Measurements from ENCODE around the gene RBP3.

The RBP3 gene

DNA sequence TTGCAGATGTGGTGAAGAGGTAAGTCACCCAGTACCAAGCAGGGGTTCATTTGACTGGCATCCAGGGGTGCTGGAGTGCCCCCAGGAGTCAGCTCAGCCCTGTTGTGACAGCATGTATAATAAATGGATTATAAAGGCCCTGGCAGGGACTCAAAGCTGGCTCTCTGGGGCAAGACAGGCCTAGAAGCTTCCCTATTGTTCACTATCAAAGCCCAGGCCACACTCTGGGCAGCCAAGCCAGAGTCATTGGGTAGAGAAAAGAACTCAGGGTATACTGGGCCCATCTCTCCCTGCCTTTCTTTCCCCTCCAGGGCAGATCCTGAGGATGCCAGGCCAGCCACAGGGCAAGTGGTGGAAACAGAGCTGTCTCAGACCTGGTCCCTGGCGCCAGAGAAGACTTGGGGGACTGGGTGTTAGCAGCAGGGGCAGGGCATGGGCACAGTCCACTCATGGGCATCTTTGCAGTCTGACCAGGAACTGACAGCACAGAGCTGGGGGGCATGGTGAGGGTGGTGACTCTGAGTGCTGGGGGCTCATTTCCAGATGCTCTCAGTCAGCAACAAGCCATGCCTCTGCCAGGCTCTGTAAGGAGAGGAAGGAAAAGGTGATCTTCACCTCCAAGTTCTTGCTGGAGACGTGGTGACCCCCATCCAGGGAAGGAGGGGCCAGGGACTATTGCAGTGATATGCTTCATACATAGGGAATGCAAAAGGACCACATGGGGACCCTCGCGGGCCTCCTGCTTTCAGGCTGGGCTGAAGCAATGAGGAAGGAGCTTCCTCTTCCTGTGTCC lies 11.7 kb downstream of the RBP3 start:
- DNase-seq: no peak

DNA sequence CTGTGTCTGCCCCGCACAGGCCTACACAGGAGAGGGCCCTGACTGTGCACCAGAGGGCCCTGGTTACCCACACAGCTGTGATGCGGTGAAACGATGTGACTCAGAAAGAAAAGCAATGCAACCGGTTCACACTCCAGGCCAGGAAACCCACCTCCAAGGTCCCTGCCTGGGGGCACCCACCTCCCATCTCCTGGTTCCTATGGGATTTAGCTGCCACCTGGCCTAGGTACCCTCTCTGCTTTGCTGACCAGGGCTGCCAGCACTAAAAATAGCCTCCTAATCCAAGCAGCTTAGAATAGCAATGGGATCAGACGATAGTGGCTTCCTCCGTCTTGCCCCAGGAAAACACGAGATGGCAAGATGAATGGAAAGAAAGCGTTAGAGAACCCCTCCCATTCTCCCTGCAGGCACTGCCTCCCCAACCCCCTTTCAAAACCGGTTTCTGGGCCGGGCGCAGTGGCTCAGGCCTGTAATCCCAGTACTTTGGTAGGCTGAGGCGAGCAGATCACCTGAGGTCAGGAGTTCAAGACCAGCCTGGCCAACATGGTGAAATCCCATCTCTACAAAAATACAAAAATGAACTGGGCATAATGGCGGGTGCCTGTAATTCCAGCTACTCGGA lies 12.4 kb downstream of the RBP3 start:
- DNase-seq: no peak

- DNase-seq: peak; percentile 12
Measured at GRCh38 chr10:47361293-47361692, 13.1 kb downstream of the RBP3 start.

GRCh38 chr10:47362199-47362598 lies 14.0 kb downstream of the RBP3 start:
- DNase-seq: no peak

DNA sequence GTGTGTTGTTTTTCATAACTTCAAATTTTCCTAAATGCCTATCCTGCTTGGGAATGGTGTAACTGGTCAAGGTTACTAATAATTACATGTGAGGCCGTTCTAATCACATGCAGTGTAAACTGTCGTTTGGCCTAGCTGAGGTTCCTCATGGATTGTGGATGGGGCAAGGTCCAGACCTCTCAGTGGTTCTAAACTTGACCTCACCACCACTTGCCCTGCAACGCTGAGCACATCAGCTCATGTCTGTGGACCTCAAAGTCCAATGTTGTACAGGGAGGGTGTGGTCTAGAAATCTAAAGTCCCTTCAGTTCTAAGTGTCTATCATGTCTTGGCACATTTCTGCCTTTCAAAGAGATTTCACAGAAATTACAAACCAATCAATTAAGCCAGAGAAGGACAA lies 15.6 kb downstream of the RBP3 start:
- no peak for DNase-seq

DNA sequence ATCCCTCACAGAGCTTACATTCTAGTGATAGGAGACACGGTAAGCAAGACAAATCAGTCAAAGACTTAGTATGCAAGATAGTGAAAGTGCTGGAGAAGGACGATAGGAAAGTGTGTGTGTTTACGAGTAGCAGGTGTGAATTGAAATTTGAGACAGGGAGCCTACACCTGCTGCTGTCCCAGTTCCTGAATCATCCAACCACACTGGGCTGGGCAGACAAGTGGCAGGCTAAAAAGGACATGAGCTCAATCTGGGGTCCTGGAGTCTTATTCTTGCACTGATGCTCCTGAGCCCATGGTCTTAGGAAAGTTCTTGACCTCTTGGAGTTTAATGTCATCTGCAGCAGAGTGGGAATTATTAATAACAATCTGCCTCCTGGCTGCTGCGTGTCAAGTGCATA lies 16.2 kb downstream of the RBP3 start:
- no peak for DNase-seq

- DNase-seq: no peak
Measured at GRCh38 chr10:47364911-47365310, 16.7 kb downstream of the RBP3 start.

- no peak for DNase-seq
Measured at GRCh38 chr10:47365431-47366180, 17.4 kb downstream of the RBP3 start.

- DNase-seq: no peak
Measured at GRCh38 chr10:47366181-47366631, 18.0 kb downstream of the RBP3 start.

- no peak for DNase-seq
Measured at GRCh38 chr10:47366731-47367460, 18.7 kb downstream of the RBP3 start.

DNA sequence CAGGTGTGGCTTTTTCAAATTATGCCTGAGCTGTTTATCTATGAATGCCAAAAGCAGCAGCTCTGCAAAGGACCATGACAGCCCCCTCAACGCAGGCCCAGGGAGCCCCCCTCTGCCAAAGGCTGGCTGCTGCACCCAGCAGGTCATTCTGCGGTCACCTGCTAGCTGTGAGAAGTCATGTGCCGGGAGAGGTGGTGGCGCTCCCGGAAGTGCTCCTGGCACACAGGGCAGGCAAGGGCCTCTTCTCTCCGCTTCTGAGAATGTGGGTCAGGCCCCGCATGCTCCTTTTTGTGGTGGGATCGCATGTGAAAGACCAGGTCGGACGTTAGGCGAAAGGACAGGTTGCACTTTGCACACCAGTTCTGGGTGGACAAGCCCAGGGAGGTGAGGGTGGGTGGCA lies 19.5 kb downstream of the RBP3 start:
- DNase-seq: no peak

GRCh38 chr10:47368431-47369180 lies 20.4 kb downstream of the RBP3 start:
- no peak for DNase-seq

DNA sequence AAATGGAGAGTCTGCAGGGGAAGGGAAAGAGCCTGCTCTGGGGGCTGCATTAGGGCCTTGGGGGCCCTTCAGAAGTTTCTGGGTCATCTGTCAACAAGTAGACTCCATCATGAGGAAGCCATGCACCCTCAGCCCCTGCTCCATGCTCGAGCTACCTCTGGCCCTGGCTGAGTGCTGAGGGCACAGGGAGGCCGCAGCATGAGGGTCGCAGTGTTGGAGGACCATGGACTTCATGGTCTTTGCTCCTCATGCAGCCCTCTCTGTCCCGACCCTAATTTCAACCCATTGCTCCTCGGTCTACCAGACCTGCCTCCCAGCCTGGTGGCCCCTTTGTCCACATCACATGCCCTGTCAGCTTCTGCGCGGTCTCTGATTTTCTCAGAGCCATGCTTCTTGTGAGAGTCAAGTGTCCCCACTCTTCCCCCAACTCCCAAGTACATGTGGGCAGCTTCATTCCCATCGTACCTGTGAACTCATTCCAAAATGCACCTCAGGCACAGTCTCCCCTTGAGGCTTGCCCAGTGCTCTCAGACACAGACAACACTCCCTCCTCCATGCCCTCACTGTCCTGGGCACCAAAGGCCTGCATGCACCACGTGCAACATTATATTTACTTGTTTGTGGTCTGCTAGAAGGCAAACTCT lies 21.2 kb downstream of the RBP3 start:
- DNase-seq: no peak

DNA sequence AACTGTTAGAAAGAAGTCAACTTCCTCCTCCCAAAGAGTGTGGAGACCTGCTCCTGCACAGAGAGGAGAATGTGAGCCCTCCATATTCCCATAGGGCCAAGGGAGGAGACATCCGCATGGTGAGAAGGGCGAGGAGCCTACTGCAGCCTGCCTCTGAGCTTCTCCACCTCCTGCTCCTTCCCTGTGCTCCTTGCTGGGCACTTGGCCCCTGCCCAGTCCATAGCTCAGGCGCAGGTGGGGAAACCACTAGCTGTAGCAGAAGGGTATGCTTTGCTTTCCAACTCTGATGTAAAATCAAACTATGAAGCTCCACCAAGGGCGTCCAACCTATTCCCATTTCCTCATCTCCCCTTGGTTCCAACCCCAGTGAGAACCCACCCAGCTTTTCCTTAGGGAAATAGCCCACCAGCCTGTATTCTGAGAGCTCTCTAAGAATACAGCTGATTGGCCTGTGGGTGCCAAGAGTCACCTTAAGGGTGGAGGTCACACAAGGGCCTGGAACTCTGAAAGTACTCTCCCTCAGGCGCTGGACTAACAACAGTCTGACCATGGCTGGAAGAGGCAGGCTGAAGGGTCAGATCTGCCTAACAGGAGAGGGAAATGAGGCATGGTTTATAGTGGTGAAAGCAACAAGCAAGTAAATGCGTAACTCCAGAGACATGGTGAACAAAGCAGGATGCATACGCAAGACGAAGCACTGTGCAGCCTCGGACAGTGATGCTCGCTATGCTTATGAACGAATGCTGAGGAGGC lies 22.0 kb downstream of the RBP3 start:
- DNase-seq: no peak

GRCh38 chr10:47370878-47371277 lies 22.7 kb downstream of the RBP3 start:
- no peak for DNase-seq

DNA sequence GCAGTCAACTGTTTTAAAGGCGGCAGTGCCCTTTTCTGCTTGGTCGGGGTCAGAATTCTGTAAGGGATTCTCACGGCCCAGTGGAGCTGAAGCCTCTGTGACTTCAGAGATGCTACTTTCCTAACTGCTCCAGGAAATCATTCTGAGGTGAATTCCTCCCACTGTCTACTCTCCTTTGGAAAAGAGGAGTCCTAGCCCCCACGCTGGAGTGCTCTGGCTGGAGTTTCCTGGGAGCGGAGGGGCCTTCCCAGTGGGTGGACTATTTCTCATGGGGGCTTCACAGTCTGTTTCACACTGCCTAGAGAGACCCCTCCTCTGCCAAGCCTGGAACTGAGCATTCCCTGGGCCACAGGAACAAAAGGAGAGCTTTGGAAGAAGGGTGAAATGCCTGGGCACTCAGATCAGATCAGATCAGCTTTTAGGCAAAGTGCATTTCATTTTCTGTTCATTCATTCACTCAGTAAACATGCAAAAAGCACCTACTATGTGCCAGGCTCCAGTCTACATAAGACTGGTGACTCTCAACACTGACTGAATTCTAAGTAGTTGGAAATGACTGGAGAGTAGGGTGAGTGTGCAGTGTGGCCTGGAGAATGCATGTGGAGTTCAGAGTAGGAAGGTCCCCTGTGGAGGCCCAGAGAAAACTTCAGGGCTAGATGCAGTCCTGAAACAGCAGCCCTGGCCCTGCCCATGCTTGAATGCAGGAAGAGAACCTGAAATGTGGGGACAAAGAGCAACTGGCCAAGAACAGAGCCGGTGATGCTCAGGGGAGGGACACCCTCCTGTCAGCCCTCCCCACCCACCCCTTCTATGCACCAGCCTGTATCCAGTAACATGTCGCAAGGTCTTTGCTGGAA lies 23.7 kb downstream of the RBP3 start:
- DNase-seq: no peak

GRCh38 chr10:47372726-47373125 lies 24.6 kb downstream of the RBP3 start:
- DNase-seq: no peak

DNA sequence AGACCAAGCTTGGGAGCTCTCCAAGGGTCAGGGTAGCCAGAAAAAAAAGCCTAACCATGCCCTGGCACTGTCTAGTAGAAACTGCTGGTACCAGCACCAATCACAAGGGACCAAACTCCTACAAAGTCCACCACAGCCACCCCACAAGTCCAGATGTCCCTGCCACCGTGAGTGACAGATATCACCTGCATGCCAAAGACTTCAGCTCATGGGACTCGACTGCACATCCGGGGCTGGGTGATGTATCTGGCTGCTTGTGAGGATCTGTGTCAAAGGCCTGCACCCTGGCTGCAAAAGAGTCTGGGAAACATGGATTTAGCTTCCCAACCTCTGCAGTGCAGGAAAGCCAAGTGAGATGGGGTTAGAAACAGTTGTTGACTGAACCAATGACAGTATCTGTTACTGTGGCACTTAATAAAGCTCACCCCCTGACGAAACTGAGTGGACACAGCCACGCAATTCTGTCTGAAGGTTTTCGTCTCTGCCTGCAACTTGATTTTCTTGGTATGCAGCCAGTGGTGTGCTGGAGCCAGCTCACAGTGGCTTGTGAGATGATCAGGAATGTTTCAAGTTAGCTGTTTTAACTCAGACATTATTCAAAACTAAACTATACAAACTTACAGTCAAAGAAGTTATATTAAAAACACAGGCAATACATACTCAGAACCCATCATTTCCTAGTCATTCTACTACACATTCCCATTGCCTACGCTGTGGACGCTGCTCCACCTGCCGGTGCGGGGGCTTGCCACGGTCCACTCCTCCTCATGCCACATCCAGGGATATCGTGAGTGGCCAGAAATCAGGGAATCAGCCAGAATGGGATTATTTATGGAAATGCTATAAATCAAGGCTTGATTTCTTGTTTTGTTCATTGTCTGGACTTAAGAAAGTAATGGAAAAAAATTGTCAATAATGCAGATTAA lies 26.7 kb downstream of the RBP3 start:
- no peak for DNase-seq
